A549 (cell line): Measurements from ENCODE around the gene ZNF385B.

Source experiments
- CTCF ChIP-seq: fragments of >200 bp; sonication (Bioruptor Twin); formaldehyde crosslinking; IDR thresholded peaks from 3 replicates; pipeline ENCODE4 v1.5.1; 2016
- EP300 ChIP-seq, 2 experiments: fragments of >200 bp; sonication (Bioruptor Twin); formaldehyde crosslinking; IDR thresholded peaks; 2 replicates in 1 of 2; 3 replicates in 1 of 2; pipeline ENCODE4 v1.6.1; 2016 to 2017
- FOSB ChIP-seq: fragments of 250-450 bp; sonication (Bioruptor Pico); IDR thresholded peaks from 2 replicates; pipeline ENCODE4 v1.5.0; 2020; ENCODE audit warnings: mild to moderate bottlenecking, moderate library complexity
- KDM1A ChIP-seq: fragments of 200-600 bp; sonication (generic); IDR thresholded peaks from 2 replicates; pipeline ENCODE4 v1.6.1; 2016; ENCODE audit warnings: low read depth, mild to moderate bottlenecking
- MYC ChIP-seq: IDR thresholded peaks from 2 replicates; pipeline ENCODE4 v1.6.1; 2012; ENCODE audit warnings: mild to moderate bottlenecking, inconsistent platforms, low read length, improper control_type of control experiment, borderline replicate concordance
- NFE2L2 ChIP-seq: fragments of 150-350 bp; conservative IDR thresholded peaks from 2 replicates; pipeline ENCODE4 v1.6.1; 2014; ENCODE audit warnings: low read length
- POLR2A ChIP-seq: IDR thresholded peaks from 2 replicates; pipeline ENCODE4 v1.6.1; 2012; ENCODE audit warnings: mild to moderate bottlenecking, low read length
- POLR2AphosphoS2 ChIP-seq: conservative IDR thresholded peaks from 2 replicates; pipeline ENCODE4 v1.6.1; 2012; ENCODE audit warnings: low read length, improper control_type of control experiment, inconsistent platforms
- USF2 ChIP-seq: fragments of 450-650 bp; IDR thresholded peaks from 2 replicates; pipeline ENCODE4 v1.6.1; 2014; ENCODE audit warnings: antibody characterized with exemption
- TF ChIP-seq, protein P1 (sequence below): fragments of 250-450 bp; sonication (Bioruptor Pico); IDR thresholded peaks from 2 replicates; pipeline ENCODE4 v1.5.0; 2021; ENCODE audit warnings: mild to moderate bottlenecking, moderate library complexity, borderline replicate concordance

- TF ChIP-seq KDM1A (no peak), CTCF (no peak), USF2 (no peak), POLR2AphosphoS2 (no peak), FOSB (CRISPR knock-in tag) (no peak), EP300 (IDR thresholded peaks at IDR 0.05) (no peak), POLR2A (no peak), NFE2L2 (no peak), MYC (no peak)
- TF ChIP-seq, protein P1, sequence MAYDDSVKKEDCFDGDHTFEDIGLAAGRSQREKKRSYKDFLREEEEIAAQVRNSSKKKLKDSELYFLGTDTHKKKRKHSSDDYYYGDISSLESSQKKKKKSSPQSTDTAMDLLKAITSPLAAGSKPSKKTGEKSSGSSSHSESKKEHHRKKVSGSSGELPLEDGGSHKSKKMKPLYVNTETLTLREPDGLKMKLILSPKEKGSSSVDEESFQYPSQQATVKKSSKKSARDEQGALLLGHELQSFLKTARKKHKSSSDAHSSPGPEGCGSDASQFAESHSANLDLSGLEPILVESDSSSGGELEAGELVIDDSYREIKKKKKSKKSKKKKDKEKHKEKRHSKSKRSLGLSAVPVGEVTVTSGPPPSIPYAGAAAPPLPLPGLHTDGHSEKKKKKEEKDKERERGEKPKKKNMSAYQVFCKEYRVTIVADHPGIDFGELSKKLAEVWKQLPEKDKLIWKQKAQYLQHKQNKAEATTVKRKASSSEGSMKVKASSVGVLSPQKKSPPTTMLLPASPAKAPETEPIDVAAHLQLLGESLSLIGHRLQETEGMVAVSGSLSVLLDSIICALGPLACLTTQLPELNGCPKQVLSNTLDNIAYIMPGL = no peak
Observed at GRCh38 chr2:179461420-179461819, 400.0 kb downstream of the ZNF385B start.
